ENCODE data around the gene CACNA1I. TPM values are rescaled to one million over a fixed set of nuclear protein-coding genes. Genes with fewer than 3 reads are reported as not detected.

Gene CACNA1I
- total RNA-seq, 2 donors from 2014 or later = 0.33 to 0.52 TPM

DNA sequence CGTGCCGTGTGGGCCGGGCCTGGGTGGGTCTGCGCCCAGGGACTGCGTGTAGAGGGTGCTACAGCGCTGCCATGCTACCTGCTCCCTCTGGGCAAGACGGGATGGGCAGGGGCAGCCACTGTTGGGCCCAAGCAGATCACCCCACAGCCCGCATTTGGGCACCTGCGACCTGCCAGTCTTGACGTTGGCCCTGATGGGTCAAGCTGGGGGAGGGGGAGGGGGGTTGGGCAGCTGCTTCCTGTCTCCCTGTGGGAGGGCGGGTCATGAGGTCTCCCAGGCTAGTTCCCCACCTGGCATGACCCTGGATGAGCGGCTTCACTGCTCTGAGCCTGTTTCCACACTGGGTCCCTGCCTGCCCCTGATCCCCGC, 35.2 kb upstream of the CACNA1I start:
- WGBS, 2 donors = 38 to 40% methylated on average over 5 to 11 of the region's 13 CpGs
- H3K4me1 ChIP-seq = peaks cover 29% of the 10 kb centered on the region
- no peak overlapping the region for H3K4me3 ChIP-seq
- H3K27me3 ChIP-seq = no peaks in the 10 kb centered on the region
- no peaks in the 10 kb centered on the region for H3K9me3 ChIP-seq
- intact Hi-C loops (cut with DNase I) = loop anchor here (5.0 kb wide), 1 partner anchor 497 kb away; no protein-coding TSS in a partner anchor
- ATAC-seq (no peak), DNase-seq (no peak)
- TF ChIP-seq POLR2A (IDR thresholded peaks at IDR 0.05) (no peak), CTCF (IDR thresholded peaks at IDR 0.05) (no peak)
- H3K36me3 ChIP-seq (replicated peaks in 1 of 2; ENCODE audit: insufficient read depth in 1 of 2, low read depth in 2 of 2) = no peaks in the 10 kb centered on the region
- no peak overlapping the region for H3K27ac ChIP-seq

- DNase-seq = no peak
These were observed 34.6 kb upstream of the CACNA1I start for GRCh38 chr22:39535831-39536449.

DNA sequence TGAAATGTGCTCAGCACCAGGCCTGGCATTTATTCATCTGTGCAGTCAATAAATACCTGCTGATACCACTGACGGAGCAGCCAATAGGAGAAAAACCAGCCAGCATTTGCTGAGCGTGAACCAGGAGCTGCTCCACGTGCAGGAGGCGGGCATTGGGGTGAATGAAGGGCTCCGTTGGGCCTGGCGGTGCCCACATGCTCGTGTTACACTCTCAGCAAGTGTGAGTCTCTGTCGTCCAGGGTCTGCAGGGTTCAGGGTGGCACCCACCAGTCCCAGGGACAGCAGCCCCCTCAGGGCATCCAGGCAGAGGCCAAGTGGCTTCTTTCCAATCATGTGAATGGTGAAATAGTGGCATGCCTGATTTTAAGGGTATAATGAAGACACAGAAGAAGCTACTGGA, 33.8 kb upstream of the CACNA1I start:
- Histone ChIP-seq H3K36me3 (replicated peaks in 1 of 2; ENCODE audit: insufficient read depth in 1 of 2, low read depth in 2 of 2) (no peaks in the 10 kb centered on the region), H3K4me3 (no peak overlapping the region), H3K4me1 (peaks cover 15% of the 10 kb centered on the region), H3K9me3 (no peaks in the 10 kb centered on the region), H3K27ac (no peak overlapping the region), H3K27me3 (no peaks in the 10 kb centered on the region)
- TF ChIP-seq CTCF (IDR thresholded peaks at IDR 0.05) (no peak), POLR2A (IDR thresholded peaks at IDR 0.05) (no peak)
- ATAC-seq = no peak
- 45 to 50% methylated on average over 3 to 8 of the region's 8 CpGs for WGBS, 2 donors
- intact Hi-C loops (cut with DNase I) = loop anchor here (5.0 kb wide), 1 partner anchor 496 kb away; no protein-coding TSS in a partner anchor
- no peak for DNase-seq

More at GRCh38 chr22:39535831-39536449, 34.6 kb upstream of the CACNA1I start:
- no peak overlapping the region for H3K4me3 ChIP-seq
- no peaks in the 10 kb centered on the region for H3K9me3 ChIP-seq
- ATAC-seq = no peak
- intact Hi-C loops (cut with DNase I) = loop anchor here (5.0 kb wide), 1 partner anchor 496 kb away; no protein-coding TSS in a partner anchor
- TF ChIP-seq POLR2A (IDR thresholded peaks at IDR 0.05) (no peak), CTCF (IDR thresholded peaks at IDR 0.05) (no peak)
- peaks cover 23% of the 10 kb centered on the region for H3K4me1 ChIP-seq
- no peaks in the 10 kb centered on the region for H3K36me3 ChIP-seq (replicated peaks in 1 of 2; ENCODE audit: insufficient read depth in 1 of 2, low read depth in 2 of 2)
- WGBS, 2 donors = 64 to 80% methylated on average over 6 to 15 of the region's 15 CpGs
- no peaks in the 10 kb centered on the region for H3K27me3 ChIP-seq
- no peak overlapping the region for H3K27ac ChIP-seq

GRCh38 chr22:39537975-39538374, 32.6 kb upstream of the CACNA1I start:
- Histone ChIP-seq H3K27me3 (no peaks in the 10 kb centered on the region), H3K36me3 (replicated peaks in 1 of 2; ENCODE audit: insufficient read depth in 1 of 2, low read depth in 2 of 2) (no peaks in the 10 kb centered on the region), H3K27ac (no peak overlapping the region), H3K9me3 (no peaks in the 10 kb centered on the region), H3K4me1 (peaks cover 10% of the 10 kb centered on the region), H3K4me3 (no peak overlapping the region)
- no peak for DNase-seq
- ATAC-seq = no peak
- WGBS, 2 donors = 34 to 51% methylated on average over 2 of the region's 2 CpGs
- intact Hi-C loops (cut with DNase I) = loop anchor here (5.0 kb wide), 1 partner anchor 494 kb away; no protein-coding TSS in a partner anchor
- no peak for TF ChIP-seq POLR2A (IDR thresholded peaks at IDR 0.05)
- TF ChIP-seq CTCF (IDR thresholded peaks at IDR 0.05) = no peak

DNA sequence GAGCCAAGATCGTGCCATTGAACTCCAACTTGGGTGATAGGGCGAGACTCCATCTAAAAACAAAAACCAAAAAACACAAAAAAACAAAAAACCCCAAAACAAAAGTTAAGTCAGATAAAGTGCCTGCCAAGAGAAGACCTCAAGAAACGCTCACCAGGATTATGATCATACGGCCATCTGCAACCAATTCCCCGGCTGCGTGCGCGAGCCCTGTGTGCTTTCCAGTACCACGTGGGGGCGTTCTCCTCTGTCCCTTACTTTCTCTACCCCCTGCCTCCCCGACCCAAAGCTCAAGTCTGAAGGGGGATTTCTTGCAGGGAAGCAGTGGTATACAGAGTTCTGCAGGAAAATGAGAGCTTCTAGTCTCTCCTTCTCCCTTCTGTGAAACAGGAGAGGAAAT, 27.5 kb upstream of the CACNA1I start:
- no peak for DNase-seq
- WGBS, 2 donors = 22% methylated on average over 11 of the region's 11 CpGs
- Histone ChIP-seq H3K9me3 (no peaks in the 10 kb centered on the region), H3K4me3 (no peak overlapping the region), H3K27ac (no peak overlapping the region), H3K4me1 (no peaks in the 10 kb centered on the region), H3K27me3 (peaks cover 0 to 4% of the 10 kb centered on the region in 2 donors), H3K36me3 (replicated peaks in 1 of 2; ENCODE audit: insufficient read depth in 1 of 2, low read depth in 2 of 2) (no peaks in the 10 kb centered on the region)
- intact Hi-C loops (cut with DNase I) = no loop called here
- TF ChIP-seq CTCF (IDR thresholded peaks at IDR 0.05) (peak in 1 of 7 experiments; percentile 6), POLR2A (IDR thresholded peaks at IDR 0.05) (no peak)
- ATAC-seq = no peak

Data from body of pancreas (tissue), 4 donors.